HG02943 (cell line): ENCODE data around the gene MLYCD.

ENCODE experiments used
- ATAC-seq: cut with Tn5 transposase; IDR thresholded peaks from one replicate; pipeline ENCODE4 v1.9.1; 2021; ENCODE audit warnings: mild to moderate bottlenecking, low read depth, moderate library complexity; ENCODE audit not compliant: unreplicated experiment

The MLYCD gene

DNA sequence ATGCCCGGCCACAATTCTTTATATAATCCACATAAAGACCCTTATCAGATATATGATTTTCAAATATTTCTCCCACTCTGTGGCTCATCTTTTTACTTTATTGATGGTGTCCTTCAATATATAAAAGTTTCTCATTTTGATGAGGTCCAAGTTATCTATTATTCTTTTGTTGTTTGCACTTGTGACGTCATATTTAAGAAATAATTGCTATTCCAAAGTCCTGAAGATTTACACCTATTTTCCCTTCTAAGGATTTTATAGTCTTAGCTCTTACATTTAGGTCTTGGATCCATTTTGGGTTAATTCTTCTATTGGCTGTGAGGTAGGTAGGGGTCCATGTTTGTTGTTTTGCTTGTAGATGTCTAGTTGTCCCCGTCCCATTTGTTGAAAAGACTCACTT, 3.0 kb upstream of the MLYCD start:
- no peak for ATAC-seq

DNA sequence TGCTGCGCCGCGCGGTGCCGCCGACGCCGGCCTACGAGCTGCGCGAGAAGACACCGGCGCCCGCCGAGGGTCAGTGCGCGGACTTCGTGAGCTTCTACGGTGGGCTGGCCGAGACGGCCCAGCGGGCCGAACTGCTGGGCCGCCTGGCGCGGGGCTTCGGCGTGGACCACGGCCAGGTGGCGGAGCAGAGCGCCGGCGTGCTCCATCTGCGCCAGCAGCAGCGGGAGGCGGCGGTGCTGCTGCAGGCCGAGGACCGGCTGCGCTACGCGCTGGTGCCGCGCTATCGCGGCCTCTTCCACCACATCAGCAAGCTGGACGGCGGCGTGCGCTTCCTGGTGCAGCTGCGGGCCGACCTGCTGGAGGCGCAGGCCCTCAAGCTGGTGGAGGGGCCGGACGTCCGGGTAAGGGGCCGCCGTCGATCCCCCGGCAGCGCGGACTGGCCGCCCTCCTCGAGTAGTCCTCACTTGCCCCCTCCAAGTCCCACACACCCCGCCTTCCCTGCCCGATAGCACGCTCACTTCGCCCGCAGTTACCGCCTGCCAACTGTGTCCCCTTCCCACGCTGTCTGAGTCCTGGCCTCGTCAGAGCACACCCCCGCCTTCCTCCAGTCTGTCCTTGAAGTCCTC, 470 bp downstream of the MLYCD start:
- ATAC-seq = peak; percentile 48

DNA sequence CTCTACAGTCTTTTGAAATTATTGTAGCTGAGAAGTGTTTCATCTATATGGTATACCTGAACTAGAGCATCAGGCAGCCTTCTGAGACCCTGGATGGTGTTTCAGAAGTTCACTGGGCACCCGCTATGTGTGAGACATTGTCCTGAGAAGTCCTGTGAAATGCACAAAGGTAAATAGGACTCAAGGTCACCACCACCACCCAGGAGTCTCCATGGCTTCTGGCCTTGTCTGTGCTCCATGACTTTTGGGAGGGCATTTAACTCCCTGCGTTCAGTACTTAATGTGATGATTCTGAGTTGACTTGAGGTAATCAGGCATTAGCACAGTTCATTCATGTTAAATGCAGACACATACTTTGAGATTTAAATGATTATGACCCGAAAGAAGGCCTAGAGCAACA, 1.1 kb downstream of the MLYCD start:
- ATAC-seq = no peak

DNA sequence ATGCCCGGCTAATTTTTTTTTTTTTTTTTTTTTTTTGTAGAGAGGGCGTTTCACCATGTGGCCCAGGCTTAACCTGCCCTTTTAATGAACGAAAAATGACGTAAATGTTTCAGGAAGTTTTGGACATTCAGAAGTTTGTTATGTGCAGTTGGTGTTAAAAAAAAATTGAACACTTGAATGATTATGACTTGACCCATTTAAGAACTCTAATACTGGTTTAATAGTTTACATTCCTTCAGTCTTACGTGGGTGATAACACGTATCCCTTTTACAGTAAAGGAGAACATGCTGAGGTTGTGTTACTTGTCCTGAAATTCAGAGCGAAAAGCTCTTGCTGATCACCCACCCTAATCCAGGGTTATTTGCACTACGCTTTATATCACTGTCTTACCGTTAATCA, 1.7 kb downstream of the MLYCD start:
- no peak for ATAC-seq

DNA sequence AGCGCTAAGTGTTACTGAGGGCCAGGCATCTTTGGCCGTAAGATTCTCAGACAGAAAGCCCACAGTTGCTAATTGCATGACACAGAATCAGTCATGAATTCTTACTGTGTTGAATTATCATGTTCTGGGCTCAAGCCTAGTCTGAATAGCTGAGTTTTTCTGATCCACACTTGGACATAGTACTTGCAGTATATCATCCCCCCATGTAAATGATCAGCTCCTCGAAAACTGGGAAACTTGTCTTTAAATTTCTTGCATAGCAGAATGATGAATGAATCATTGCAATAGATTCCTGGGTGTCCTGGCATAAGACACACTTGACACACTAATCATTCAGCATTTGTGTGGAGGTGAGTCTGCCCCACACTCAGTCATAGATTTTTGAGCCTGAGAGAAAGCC, 2.2 kb downstream of the MLYCD start:
- ATAC-seq = no peak

DNA sequence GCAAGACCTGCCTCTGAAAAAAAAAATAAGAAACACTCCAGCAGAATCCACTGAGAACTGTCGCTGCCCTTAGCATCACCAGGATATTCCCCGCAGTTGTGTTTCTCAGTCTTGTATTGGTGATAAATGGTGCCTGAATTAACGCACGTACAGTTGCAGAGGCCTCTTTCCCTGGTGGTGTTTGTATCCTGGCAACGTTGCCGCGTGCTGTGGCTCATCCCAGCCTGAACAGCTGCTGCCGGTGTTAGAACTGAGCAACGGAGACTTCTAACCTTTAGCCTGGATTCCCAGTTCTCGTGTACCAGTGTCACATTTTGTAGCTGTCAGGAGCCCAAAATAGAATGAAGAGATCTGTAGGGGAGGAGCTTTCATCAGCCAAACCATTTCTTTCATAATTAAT, 4.8 kb downstream of the MLYCD start:
- ATAC-seq = no peak

DNA sequence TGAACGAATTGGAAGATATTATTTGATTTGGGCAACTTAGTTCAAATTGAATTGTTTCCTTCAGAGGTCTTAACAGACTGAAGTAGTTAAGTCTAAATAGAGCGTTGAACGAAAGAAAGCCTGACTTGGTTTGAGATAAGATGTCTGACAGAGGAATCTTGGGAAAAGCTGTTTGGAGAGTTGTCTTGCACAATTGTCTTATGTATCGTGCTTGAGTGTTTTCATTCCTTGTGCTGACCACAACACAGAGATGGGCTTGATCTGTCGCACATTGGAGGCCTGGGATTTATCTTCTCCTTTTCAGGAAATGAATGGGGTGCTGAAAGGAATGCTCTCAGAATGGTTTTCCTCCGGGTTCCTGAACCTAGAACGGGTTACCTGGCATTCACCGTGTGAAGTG, 7.8 kb downstream of the MLYCD start:
- ATAC-seq = no peak

DNA sequence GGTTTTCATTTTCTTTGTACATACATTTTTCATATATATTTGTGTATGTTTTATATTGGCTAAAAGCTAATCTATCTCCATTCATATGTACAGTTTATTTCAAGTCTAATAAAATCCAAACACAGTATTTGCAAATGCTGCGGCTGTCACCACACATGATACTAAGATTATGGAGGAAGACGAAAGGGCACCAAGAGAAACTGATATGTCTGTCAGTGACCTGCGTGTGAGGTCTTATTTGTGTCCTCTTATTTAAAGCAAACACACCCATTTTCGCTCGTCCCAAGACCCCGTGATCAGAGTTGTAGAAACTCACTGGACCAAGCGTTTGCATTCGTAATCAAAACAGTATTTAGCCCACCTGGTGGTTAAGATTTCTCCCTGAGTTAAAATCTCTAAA, 8.2 kb downstream of the MLYCD start:
- no peak for ATAC-seq

DNA sequence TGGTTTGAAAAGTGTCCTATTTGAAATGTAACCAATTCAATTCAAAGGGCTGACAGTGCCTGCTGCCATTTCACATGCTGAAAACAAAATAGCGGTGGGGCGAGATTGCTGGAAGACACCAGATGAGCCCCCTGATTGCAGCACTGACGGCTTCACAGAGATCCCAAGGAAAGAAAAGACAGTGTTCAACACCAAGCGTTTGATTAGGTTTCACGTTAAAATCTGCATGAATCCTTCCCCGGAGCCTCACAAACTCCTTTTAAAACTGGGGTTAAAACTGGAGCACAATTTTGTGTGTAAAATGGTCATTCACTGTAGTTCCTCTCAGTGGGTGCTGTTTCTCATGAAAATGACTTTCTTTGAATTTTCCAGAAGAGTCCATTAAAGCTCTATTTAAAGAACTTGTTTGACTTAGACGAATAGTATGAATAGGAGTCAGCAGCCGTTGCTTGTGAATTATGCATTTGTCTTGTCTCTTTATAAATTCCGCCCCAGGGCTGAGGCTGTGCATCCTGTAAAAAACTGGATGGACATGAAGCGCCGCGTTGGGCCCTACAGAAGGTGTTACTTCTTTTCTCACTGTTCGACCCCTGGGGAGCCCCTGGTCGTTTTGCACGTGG, 8.8 kb downstream of the MLYCD start:
- no peak for ATAC-seq

DNA sequence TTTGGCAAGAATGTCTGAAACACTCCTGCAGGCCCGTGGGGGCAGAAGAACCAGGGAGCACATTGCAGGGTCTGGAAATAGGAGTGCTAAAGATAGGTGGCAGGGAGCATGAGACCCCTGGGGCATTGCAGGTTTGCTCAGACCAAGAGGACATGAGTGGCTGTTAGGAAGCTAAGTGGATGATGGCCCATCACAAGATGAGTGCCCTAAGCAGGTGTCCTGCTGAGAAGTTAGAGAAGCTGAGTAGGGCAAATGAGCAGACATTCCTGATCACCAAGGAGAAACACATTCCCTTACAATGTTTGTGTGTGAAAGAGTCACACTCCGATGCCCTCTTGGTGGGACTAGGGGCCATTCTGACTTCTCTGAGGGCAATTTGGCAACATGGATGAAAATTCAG, 9.9 kb downstream of the MLYCD start:
- no peak for ATAC-seq

DNA sequence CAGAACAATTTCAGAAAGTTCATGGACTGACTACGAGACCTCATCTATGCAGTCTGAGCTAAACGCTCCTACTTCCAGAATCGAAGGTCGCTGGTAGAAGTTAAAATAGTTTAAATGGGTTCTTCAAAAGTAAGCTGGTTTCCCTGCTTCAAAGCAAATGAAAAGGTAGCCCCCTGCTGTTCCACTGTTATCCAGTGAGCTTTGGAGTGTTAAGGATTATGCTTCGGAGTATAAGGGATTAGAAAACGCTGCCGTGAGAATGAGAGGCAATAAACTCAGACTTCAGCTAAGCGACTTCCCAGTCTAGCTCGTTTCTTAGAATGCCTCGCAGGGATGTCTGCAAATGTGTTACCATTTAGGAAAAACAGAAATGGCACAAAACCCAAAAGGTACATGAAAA, 12.4 kb downstream of the MLYCD start:
- no peak for ATAC-seq

DNA sequence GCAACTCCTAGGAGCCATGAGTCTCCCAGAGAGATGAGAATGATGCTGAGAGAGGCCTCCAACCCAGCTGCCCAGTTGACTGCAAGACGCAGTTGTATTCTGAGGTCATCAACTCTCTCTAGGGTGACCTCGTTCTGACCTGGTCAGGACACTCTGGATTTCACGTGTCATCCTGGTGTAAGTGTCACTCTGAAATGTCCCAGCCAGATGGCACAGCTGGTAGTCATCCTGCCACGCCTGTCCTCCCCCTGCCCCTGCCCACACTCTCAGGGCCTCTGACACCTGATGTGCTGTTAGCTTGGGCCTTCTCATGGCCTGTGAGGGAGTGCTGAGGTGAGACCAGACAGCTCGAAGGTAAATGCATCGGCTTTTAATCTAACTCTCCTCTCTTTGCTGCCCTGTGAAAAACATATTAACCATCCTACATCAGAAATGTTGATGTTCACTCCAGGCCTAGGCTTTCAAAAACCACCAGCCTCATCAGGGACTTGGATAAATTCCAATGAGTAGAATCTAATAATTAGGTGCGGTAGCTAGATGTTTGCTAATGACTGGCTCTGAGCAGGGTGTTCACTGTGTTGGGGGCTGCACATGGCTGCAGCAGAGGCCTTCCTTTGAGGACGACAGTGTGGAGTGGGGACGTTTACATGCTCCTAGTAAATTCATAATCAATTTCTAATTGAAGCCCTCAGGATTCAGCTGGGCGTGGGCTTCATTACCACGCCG, 13.8 kb downstream of the MLYCD start:
- ATAC-seq = no peak

DNA sequence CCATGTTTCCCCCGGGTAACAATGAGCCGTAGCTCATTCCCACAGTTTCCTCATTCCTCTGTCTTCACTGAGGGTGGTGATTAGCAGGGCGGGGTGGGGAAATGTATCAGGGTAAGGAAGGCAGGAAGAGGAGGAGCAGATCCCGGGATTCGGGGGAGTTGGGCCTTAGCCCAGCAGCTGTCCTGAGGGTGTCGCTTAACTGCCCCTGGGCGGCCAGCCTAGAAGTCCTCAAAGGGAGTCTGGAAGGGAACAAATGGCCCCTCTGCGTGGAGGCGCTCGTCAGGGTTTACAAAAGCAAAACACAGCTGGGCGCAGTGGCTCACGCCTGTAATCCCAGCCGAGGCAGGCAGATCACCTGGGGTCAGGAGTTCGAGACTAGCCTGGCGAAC, 14.3 kb downstream of the MLYCD start:
- ATAC-seq = no peak

DNA sequence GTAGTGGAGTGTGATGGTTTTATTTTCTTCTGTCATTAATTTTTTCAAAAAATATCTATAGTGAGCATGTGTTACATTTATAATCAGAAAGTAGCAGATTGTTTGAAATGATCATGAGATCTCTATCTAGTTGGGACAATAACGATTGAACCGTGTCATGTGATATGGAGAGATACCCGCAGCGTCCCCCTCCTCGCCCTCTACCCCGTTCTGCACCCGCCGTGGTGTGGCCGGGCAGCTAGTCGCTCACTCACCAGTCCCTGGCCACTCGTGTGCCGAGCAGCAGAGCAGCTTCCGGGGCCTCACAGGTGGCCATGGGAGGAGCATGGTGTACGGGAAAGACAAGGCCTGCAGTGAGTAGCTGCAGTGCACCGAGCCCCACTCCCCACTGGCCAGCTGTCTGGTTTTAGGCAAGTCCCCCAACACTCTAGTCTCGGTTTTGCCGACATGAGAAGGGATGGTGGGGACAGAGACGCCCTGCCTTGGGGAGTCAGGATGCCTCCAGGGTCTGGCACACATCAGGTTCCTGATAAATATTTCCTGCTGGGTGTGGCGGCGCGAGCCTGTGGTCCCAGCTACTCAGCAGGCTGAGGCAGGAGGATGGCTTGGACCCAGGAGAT, 15.3 kb downstream of the MLYCD start:
- no peak for ATAC-seq

DNA sequence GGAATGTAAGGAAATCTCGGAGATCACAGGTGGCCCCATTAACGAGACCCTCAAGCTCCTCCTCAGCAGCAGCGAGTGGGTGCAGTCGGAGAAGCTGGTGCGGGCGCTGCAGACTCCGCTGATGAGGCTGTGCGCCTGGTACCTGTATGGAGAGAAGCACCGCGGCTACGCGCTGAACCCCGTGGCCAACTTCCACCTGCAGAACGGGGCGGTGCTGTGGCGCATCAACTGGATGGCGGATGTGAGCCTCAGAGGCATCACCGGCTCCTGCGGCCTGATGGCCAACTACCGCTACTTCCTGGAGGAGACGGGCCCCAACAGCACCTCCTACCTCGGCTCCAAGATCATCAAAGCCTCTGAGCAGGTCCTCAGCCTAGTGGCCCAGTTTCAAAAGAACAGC, 16.2 kb downstream of the MLYCD start:
- ATAC-seq = no peak

DNA sequence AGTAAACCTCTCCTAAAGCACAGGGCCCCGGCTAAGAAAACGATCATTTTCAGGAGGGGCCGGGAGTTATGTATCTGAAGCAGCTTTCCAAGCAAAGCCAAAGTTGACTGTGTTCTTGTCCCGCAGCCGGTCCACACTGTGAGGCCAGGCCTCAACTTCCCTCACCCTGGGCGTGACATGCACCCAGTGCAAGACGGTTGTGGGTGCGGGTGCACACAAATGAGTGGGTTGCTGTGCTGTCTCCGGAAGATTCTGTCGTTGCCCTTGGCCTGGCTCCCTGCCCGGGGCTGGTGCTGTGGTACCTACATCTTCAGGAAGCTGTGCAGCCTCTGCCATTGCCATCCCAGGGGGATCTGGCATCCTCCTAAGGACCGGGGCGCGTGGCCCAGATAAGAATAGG, 16.6 kb downstream of the MLYCD start:
- ATAC-seq = no peak

DNA sequence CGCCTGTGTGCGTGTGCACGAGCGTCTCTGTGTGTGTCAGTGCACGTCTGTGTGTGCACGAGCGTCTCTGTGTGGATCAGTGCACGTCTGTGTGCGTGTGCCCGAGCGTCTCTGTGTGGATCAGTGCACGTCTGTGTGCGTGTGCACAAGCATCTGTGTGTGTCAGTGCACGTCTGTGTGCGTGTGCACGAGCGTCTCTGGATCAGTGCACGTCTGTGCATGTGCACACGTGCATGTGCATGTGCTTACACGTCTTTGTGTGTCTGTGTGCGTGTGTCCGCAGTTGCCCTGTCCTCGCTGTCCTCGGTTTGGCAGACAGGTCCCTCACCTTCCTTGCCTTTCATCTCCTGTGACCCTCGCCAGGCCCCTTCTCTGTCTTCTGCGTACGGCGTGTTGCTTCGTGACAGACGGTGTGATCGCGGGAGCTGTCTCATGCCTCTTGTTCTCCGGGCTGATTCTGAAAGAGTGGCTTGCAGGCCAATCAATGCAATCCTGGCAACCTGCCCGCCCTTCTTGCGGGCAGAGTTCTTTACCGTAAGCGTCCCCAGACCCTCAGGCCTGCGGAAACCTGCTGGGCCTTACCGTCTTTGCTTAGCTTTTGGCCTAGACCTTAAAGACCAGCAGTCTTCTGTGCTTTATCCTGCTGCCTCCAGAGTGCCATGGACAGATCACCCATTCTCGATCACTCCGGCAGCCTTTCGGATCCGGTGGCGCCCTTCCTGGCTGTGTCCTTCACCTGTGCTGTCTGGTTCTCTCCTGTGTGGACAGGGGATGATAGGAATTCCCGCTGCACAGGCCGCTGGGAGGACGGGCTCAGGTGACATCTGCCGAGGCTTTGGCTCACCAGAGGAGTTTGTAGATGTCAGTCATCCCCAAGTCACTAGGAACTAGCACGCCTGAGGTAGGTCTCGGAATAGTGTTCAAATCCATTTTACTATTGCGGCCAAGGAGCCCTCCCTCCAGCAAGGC, 18.5 kb downstream of the MLYCD start:
- ATAC-seq = no peak

DNA sequence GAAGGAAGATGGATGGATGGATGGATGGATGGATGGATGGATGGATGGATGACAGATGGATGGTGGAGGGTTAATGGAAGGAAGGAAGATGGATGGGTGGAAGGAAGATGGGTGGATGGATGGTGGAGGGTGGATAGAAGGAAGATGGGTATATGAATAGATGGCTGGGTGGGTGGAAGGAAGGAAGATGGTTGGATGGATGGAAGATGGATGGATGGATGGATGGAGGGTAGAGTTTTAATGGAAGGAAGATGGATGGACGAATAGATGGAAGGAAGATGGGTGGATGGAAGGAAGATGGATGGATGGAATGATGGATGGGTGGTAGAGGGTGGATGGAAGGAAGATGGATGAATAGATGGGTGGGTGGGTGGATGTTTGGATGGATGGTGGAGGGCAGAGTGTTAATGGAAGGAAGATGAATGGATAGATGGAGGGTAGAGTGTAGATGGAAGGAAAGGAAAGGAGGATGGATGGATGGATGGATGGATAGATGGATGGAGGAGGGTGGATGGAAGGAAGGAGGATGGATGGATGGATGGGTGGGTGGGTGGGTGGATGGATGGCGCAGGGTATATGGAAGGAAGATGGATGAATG, 22.1 kb downstream of the MLYCD start:
- ATAC-seq = no peak

DNA sequence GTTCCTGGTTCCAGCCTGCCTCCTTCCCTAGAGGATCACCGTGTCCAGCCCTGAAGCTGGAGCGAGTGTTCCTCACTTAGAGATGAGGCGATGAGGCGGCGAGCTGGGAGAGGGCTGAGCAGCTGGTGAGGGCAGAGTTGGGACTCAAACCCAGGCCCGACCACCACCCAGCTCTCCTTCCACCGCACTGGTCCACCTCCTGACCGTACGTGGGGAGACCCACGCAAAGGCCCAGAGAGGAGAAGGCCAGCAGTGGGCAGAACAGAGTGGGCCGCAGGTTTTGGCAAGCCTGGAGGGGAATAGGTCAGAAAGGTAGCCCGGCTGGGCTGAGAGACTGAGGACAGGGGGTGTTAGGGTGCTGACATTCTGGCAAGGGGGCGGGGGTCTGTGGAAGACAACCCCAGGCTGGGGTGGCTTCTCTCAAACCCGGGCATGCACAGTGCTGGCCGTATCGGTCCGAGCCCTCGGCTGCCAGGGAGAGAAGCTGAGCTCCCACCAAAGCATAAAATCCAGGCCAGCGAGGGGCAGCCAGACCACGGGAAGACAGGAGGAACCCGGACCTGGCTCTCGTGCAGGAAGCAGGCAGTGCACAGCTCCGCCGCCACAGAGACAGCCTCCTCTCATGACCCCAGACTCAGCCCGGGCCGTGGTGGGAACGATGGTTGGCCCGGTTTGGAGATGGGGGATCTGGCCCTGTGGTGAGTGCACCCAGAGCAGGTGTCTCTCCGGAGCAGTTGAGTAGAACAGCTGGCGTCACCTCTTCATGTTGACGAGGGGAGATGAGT, 24.9 kb downstream of the MLYCD start:
- ATAC-seq = no peak
